Activated CD4-positive, alpha-beta T cell treated with anti-CD3 and anti-CD28 coated beads, Interleukin-10, Interleukin-2, amounts not matched to agents 100 ng/mL and 50 ng/mL, durations not matched to agents 16 hours and 8 hours (primary cell): ENCODE results near the gene FEM1A.
"Not testable (repeated sequence)": the region's sequence is repeated elsewhere in the genome, so short reads cannot be mapped to it uniquely, and the experiment has no call there.

ENCODE experiments used
- DNase-seq: peaks from one replicate; pipeline ENCODE4 v3.0.0-alpha.2; 2020

The FEM1A gene

GRCh38 chr19:4775627-4776152 lies 15.8 kb upstream of the FEM1A start:
- DNase-seq = no peak

GRCh38 chr19:4776436-4777211 lies 14.9 kb upstream of the FEM1A start:
- no peak for DNase-seq

GRCh38 chr19:4778124-4778523 lies 13.4 kb upstream of the FEM1A start:
- not testable (repeated sequence) for DNase-seq

- DNase-seq = no peak
Observed at GRCh38 chr19:4780860-4781259, 10.7 kb upstream of the FEM1A start.

- DNase-seq = no peak
Observed at GRCh38 chr19:4781801-4782200, 9.7 kb upstream of the FEM1A start.

GRCh38 chr19:4786412-4787016 lies 5.0 kb upstream of the FEM1A start:
- not testable (repeated sequence) for DNase-seq

- DNase-seq = peak; percentile 16
Observed at GRCh38 chr19:4792019-4792865, 708 bp downstream of the FEM1A start.

- DNase-seq = not testable (repeated sequence)
Observed at GRCh38 chr19:4792866-4793195, 1.3 kb downstream of the FEM1A start.

GRCh38 chr19:4793278-4793677 lies 1.7 kb downstream of the FEM1A start:
- not testable (repeated sequence) for DNase-seq

GRCh38 chr19:4794971-4795370 lies 3.4 kb downstream of the FEM1A start:
- DNase-seq = no peak

GRCh38 chr19:4795400-4795799 lies 3.9 kb downstream of the FEM1A start:
- no peak for DNase-seq

- DNase-seq = no peak
Observed at GRCh38 chr19:4800591-4801081, 9.1 kb downstream of the FEM1A start.

- DNase-seq = no peak
Observed at GRCh38 chr19:4801085-4801619, 9.6 kb downstream of the FEM1A start.

GRCh38 chr19:4802711-4803110 lies 11.2 kb downstream of the FEM1A start:
- no peak for DNase-seq

- peak; percentile 75 for DNase-seq
Observed at GRCh38 chr19:4803736-4804695, 12.5 kb downstream of the FEM1A start.

- not testable (repeated sequence) for DNase-seq
Observed at GRCh38 chr19:4805140-4805539, 13.6 kb downstream of the FEM1A start.

- no peak for DNase-seq
Observed at GRCh38 chr19:4806384-4806783, 14.8 kb downstream of the FEM1A start.

GRCh38 chr19:4807188-4807587 lies 15.7 kb downstream of the FEM1A start:
- no peak for DNase-seq

- peak; percentile 90 for DNase-seq
Observed at GRCh38 chr19:4811328-4812131, 20.0 kb downstream of the FEM1A start.

GRCh38 chr19:4814625-4815425 lies 23.3 kb downstream of the FEM1A start:
- DNase-seq = no peak
